Activated B cell treated with CpG ODN at 0.5 μM for 24 hours (primary cell): ENCODE data around the gene MAP3K20. TPM values are rescaled to one million over a fixed set of nuclear protein-coding genes. Genes with fewer than 3 reads are reported as not detected.

Source experiments
- ATAC-seq: fragments of 200-7000 bp; cut with Tn5 transposase; one replicate; pipeline ENCODE4 v1.10.0; 2021; ENCODE audit warnings: low read depth, mild to moderate bottlenecking, moderate library complexity
- CTCF ChIA-PET: fragments of 350-600 bp; sonication (Branson Sonifier 250); formaldehyde crosslinking; loops from one replicate; lab custom pipeline; 2021; ENCODE audit warnings: antibody characterized with exemption; lab: Charles Lee
- POLR2A ChIA-PET: fragments of 350-600 bp; sonication (Branson Sonifier 250); formaldehyde crosslinking; loops from one replicate; lab custom pipeline; 2021; ENCODE audit warnings: antibody characterized with exemption; lab: Charles Lee
- DNase-seq: peaks from one replicate; pipeline ENCODE4 v3.0.0; 2022
- H3K27ac Mint-ChIP-seq: one replicate; pipeline ENCODE4 v1.8.0; 2020; ENCODE audit warnings: mixed read lengths
- H3K27me3 Mint-ChIP-seq: one replicate; pipeline ENCODE4 v1.8.0; 2021; ENCODE audit warnings: mixed read lengths
- H3K36me3 Mint-ChIP-seq: one replicate; pipeline ENCODE4 v1.8.0; 2021; ENCODE audit warnings: low read depth, mixed read lengths
- H3K4me1 Mint-ChIP-seq: one replicate; pipeline ENCODE4 v1.8.0; 2021; ENCODE audit warnings: mixed read lengths
- H3K4me3 Mint-ChIP-seq: one replicate; pipeline ENCODE4 v1.8.0; 2020; ENCODE audit warnings: mild to moderate bottlenecking, mixed read lengths
- H3K9me3 Mint-ChIP-seq: one replicate; pipeline ENCODE4 v1.8.0; 2020; ENCODE audit warnings: mixed read lengths
- CTCF ChIP-seq: fragments of 200-600 bp; IDR thresholded peaks from one replicate; pipeline ENCODE4 v1.8.0; 2022; ENCODE audit warnings: antibody characterized with exemption, mild to moderate bottlenecking
- intact Hi-C: fragments of 100-400 bp; cut with micrococcal nuclease; formaldehyde crosslinking; loops from one replicate; pipeline ENCODE4 v1.15.1; 2024
- total RNA-seq: library from RNA; stranded (reverse); gene quantifications from 2 replicates; pipeline ENCODE4 v1.2.3, GENCODE V29; 2022

Gene MAP3K20
- total RNA-seq, 1 donor from 2014 or later, result 8.7 TPM

GRCh38 chr2:173221132-173221695, 145.6 kb downstream of the MAP3K20 start:
- ChIA-PET CTCF (no interaction called here), POLR2A (no interaction called here)
- H3K36me3 Mint-ChIP-seq, result no peaks in the 10 kb centered on the region
- no peaks in the 10 kb centered on the region for H3K27me3 Mint-ChIP-seq
- intact Hi-C loops, result no loop called here
- no peaks in the 10 kb centered on the region for H3K9me3 Mint-ChIP-seq
- TF ChIP-seq CTCF, result no peak
- H3K4me1 Mint-ChIP-seq, result no peaks in the 10 kb centered on the region
- no peak for ATAC-seq
- no peak overlapping the region for H3K4me3 Mint-ChIP-seq
- no peak overlapping the region for H3K27ac Mint-ChIP-seq
- DNase-seq, result no peak

GRCh38 chr2:173221937-173222594, 146.4 kb downstream of the MAP3K20 start:
- H3K27me3 Mint-ChIP-seq, result no peaks in the 10 kb centered on the region
- ChIA-PET POLR2A (no interaction called here), CTCF (no interaction called here)
- ATAC-seq, result no peak
- H3K36me3 Mint-ChIP-seq, result no peaks in the 10 kb centered on the region
- H3K4me3 Mint-ChIP-seq, result no peak overlapping the region
- H3K4me1 Mint-ChIP-seq, result no peaks in the 10 kb centered on the region
- no peak for TF ChIP-seq CTCF
- H3K9me3 Mint-ChIP-seq, result no peaks in the 10 kb centered on the region
- intact Hi-C loops, result no loop called here
- DNase-seq, result no peak
- no peak overlapping the region for H3K27ac Mint-ChIP-seq

- no peaks in the 10 kb centered on the region for H3K4me1 Mint-ChIP-seq
- POLR2A ChIA-PET, result no interaction called here
Observed at GRCh38 chr2:173223871-173224270, 148.2 kb downstream of the MAP3K20 start.

GRCh38 chr2:173226899-173227698, 151.5 kb downstream of the MAP3K20 start:
- no peak overlapping the region for H3K27ac Mint-ChIP-seq
- H3K9me3 Mint-ChIP-seq, result no peaks in the 10 kb centered on the region
- intact Hi-C loops, result no loop called here
- DNase-seq, result no peak
- no peak for TF ChIP-seq CTCF
- POLR2A ChIA-PET, result interaction anchor here (0.6 kb wide), 1 partner anchor 32 kb away, joined by 8 read pairs; no protein-coding TSS in a partner anchor
- no peaks in the 10 kb centered on the region for H3K4me1 Mint-ChIP-seq
- no peak for ATAC-seq
- H3K4me3 Mint-ChIP-seq, result no peak overlapping the region
- H3K36me3 Mint-ChIP-seq, result peaks cover 2% of the 10 kb centered on the region
- no peaks in the 10 kb centered on the region for H3K27me3 Mint-ChIP-seq
- CTCF ChIA-PET, result no interaction called here

More at GRCh38 chr2:173223871-173224270, 148.2 kb downstream of the MAP3K20 start:
- Mint-ChIP-seq H3K27me3 (no peaks in the 10 kb centered on the region), H3K27ac (no peak overlapping the region), H3K4me3 (no peak overlapping the region), H3K36me3 (no peaks in the 10 kb centered on the region), H3K9me3 (no peaks in the 10 kb centered on the region)
- no peak for TF ChIP-seq CTCF
- intact Hi-C loops, result no loop called here
- CTCF ChIA-PET, result interaction anchor here (1.2 to 1.7 kb wide), 2 partner anchors 14 to 196 kb away, joined by 3 to 6 read pairs; no protein-coding TSS in a partner anchor
- DNase-seq (no peak), ATAC-seq (no peak)

- Mint-ChIP-seq H3K9me3 (no peaks in the 10 kb centered on the region), H3K27me3 (no peaks in the 10 kb centered on the region), H3K36me3 (peaks cover 2% of the 10 kb centered on the region), H3K4me1 (no peaks in the 10 kb centered on the region), H3K4me3 (no peak overlapping the region), H3K27ac (no peak overlapping the region)
- ChIA-PET POLR2A (no interaction called here), CTCF (no interaction called here)
- DNase-seq, result no peak
- TF ChIP-seq CTCF, result no peak
- intact Hi-C loops, result no loop called here
- ATAC-seq, result no peak
Observed at GRCh38 chr2:173229086-173229485, 153.4 kb downstream of the MAP3K20 start.
